GM18498 (cell line): ENCODE measurements around the gene PRPS1.
"Not testable (repeated sequence)": the region's sequence is repeated elsewhere in the genome, so short reads cannot be mapped to it uniquely, and the experiment has no call there.

Experiments used
- ATAC-seq: cut with Tn5 transposase; IDR thresholded peaks from one replicate; pipeline ENCODE4 v1.9.1; 2021; ENCODE audit warnings: mild to moderate bottlenecking, moderate library complexity; ENCODE audit not compliant: unreplicated experiment

Gene PRPS1

DNA sequence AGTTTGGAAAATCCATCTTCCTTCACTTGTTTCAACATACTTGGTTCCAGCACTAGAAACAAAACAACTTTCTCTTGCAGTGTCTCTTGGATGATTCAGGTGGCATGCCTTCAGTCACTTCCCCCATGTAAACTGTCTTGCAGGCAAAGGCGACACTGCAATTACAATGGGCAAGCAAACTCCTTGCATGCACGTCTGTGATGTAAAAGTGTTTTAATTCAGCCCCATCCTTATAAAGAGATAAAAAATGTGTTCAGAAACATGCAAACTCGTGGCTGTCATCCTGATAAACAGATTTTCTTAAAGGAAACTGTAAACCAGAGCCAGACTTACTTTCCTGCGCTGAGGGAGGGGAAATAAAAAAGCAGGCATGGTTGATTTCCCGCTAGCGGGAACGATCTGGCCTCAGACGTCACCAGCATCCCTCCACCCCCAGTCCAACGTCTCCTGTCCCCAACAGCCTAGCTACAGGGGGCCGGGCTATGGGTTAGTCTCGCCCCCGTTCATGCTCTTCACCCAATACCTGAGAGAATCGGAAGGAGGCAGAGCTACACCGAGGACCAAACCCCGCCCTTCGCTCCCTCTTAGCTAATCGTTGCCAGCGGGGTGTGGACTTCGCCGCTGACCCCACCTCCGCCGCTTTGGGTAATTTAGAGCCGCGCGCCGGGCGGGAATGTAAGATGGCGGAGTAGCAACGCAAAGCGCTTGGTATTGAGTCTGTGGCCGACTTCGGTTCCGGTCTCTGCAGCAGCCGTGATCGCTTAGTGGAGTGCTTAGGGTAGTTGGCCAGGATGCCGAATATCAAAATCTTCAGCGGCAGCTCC lies at the start of gene PRPS1:
PRPS1 (plus strand) TSS at position 673 of the 824 bp plus-strand sequence; CDS start at position 792, 119 bp downstream.
- peak; percentile 100 for ATAC-seq

DNA sequence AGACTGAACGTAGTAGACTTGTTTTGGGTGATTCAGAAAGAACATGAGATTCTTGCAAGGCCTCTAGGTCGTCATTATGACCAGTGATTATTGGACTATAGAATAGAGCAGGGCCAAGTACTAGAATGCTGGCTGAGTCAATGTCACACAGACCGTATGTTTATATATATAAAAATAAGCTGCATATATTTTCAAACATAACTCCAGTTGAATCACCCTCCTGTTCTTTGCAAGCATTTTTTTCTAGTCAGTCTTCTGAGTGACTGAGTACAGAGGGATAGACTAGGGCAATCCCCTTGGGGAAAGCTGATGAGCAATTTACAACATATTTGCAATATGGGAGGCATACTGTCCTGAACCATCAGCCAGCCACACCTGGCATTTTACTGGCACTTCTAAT lies 48.4 kb upstream of the PRPS1 start:
- ATAC-seq: no peak

DNA sequence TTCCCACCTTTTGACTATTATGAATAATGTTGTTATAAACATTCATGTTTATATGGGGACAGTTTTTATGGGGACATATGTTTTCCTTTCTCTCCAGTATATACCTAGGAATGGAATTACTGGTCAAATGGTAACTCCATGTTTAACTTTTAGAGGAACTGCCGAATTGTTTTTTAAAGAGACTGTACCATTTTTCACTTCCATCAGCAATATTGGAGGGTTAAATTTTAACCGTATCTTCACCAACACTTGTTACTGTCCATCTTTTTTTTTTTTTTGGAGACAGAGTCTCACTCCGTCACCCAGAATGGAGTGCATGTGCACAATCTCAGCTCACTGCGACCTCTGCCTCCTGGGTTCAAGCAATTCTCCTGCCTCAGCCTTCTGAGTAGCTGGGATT lies 46.4 kb upstream of the PRPS1 start:
- ATAC-seq: no peak

DNA sequence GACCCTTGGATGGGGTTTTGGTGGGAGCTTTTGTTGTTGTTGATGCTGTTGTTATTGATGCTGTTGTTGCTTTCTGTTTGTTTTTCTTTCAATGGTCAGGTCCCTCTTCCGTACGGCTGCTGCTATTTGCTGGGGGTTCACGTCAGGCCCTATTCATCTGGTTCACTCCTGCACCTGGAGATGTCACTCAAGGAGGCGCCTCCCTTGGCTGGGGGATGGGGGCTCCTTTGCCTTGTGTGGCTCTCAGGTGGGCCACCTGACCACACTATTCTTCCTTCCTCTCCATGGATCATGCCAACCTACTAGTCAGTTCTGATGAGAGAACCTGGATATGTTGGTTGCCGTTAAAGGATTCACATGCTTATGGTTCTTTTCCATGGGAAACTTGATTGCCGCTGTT lies 39.1 kb upstream of the PRPS1 start:
- ATAC-seq: no peak

DNA sequence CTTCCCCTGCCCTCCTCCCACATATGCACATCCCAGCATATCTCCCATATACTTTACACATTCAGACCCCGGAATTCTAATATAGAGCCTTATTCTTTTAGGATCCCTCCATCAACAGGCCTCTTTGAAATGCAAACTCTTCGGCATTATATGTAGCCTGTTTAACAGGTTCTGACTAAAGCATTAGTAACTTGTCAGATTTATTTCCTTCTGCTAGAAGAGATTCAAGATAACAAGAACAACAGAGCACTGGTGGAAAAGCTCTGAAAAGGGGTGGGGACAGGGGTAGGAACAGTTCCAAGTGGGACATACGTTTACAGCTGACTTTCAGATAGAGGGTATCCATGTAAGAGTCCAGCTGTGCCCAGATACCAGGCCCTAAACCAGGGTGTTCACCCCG lies 31.7 kb upstream of the PRPS1 start:
- ATAC-seq: no peak

DNA sequence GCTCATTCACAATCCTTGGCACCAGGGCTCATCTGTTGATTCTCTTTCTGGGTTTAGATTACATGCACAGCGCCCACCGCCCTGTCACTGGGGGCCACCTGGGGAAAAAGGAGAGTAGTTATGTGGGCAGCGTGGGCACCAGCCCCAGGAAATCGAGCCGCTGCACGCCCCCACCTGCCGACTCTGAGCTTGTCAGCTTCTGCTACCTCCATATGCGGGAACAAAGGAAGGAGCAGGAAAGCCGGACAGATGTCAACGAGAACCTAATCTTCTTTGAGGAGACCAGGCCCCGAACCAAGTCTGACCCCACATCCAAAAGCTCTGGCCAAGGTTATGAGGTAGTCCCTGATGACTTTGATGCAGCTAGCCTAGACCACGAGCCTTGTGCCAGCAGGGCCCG lies 31.0 kb upstream of the PRPS1 start:
- ATAC-seq: no peak

DNA sequence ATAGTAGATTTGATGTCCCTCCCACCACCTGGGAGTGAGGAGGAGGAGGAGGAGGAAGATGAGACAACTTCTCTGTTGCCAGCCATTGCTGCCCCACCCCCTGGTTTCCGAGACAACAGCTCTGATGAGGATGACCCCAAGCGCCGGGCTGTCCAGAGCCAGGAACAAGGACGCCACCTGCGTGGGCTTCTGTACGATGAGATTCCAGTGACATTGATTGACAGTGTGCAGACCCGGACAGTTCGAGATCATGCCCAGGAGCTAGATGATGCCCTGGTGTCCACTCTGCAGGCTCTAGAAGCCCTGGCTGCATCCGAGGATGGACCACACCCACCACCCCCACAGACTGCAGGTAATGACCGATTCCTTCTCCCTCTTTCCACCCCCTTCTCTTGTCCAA lies 30.5 kb upstream of the PRPS1 start:
- ATAC-seq: no peak

DNA sequence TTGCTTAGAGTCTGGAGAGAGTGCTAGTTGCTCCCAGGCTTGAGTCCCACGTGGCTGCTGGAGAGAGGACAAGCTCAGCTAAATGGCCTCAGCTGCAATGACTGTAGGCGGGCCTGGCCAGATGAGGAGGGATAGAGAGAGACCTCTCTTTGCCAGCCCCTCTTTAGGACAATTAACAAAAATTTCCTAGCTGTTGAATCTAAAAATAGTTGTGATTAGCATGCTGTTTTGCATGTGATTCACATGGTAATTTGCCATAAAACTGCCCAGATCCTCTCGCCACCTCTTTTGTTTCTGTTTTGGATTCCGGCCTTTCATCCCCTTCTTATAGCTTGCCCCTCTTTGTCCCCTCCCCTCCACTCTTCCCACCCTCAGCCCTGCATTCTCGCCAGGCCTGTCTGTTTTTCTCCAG lies 28.9 kb upstream of the PRPS1 start:
- no peak for ATAC-seq

DNA sequence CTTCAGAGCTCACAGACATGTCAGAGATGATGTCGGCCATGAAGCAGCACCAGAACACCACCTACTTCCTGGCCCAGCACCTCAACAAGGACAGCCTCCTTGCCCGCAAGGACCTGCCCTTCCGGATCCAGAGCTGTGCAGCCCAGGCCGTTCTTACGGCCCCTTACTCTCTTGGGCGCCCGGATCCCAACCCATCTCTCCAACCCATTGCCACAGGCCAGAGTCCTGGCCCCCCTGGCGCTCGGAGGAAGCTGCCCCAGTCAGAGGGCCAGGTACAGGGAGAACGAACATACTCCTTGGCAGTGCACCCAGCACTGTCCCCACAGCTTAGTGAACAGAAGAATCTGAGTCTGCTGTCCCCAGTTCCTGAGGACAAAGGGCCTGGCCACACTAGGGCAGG lies 27.9 kb upstream of the PRPS1 start:
- no peak for ATAC-seq

DNA sequence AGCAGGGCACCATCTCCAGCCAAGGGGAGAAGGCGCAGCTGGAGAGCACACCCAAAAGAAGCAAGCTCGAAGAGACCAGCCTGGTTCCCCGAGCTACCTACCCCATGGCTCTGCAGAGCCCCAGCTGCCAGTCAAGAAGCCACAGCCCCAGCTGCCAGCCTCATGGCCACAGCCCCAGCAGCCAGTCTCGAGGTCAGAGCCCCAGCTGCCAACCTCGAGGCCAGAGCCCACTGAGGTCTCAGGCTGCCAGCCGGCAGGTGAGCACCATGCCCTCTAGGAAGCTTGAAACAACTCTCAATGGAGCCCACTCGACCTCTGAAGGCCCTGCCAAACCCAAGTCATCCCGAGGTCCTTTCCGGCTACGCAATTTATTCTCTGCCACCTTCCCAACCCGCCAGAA lies 27.0 kb upstream of the PRPS1 start:
- ATAC-seq: no peak

DNA sequence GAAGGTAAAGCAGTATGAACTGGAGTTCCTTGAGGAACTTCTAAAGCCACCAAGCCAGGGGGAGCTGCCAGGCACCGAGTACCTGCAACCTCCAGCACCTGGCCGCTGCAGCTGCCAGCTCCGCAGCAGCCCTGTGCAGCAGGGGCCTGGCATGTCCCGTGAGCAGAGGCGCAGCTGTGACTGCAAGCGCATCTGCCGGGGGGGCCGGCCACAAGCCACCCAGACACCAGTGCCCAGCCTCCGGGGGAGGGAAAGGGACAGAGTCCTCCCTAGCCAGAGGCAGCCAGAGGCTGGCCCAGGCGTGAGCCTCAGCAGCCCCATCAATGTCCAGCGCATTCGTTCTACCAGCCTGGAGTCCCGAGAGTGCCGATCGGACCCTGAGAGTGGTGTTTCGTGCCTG lies 26.6 kb upstream of the PRPS1 start:
- ATAC-seq: no peak

DNA sequence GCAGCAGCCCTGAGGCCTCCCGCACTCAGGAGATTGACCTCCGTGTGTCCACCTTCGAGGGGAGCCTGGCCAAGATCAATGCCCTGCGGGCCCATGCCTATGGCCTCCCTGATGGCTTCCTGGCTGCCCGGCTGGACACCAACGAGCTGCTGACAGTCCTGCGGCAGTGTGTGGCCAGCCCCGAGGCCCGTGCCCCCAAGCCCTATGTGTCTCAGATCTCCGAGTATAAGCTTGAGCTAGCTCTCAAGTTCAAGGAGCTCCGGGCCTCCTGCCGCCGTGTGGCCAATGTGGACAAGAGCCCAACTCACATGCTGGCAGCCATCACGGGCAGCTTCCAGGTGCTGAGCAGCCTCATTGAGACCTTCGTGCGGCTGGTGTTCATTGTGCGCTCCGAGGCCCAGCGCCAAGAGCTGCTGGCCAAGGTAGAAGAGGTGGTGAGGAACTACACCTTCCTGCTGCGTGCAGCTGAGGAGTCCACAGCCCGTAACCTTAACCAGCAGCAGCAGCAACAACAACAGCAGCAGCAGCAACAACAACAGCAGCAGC lies 25.5 kb upstream of the PRPS1 start:
- ATAC-seq: no peak

DNA sequence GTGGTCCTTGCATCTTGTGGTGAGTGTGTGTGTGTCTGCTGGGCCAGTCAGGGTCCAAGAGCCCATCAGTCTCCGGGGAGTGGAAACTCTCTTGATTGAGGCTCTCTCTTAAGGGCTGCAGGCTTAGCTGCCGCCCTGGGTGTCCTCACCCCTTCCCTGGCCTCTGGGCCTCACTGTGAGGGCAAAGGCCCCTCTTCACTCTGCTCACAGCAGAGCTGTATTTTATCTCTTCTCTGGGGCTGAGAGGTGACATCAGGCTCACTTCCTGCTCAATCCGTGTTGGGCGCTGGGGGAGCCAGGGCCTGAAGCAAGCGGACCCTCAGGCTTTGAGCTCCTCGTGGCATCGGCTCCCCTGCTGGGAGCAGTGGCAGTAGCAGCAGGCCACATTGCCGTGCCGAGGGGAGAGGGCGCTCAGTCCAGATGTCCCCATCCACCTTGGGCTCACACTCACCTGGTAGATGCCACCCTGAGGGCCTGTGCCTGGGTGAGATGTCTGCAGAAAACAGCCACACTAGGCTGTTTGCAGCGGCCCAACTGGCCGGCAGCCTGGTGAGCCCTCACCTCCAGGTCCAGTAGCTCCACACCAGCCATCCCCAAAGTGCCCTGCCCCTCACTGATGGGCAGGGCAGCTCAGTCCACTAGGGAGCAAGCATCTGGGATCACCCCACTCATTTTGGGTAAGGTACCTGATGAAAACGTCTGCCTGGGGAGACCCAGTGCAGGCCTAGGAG lies 24.7 kb upstream of the PRPS1 start:
- ATAC-seq: no peak

DNA sequence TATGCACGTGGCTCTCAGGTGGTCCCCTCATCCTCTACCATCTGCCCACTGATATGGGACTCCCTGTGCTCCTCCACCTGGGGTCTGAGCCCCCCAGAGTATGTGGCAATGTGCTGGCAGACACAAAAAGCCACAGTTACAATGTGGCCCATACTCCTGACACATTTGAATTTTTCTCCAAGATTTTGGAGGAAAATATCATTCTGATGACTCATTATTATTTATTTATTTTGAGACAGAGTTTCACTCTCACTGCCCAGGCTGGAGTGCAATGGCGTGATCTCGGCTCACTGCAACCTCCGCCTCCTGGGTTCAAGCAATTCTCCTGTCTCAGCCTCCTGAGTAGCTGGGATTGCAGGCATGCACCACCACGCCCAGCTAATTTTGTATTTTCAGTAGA lies 19.2 kb upstream of the PRPS1 start:
- not testable (repeated sequence) for ATAC-seq

DNA sequence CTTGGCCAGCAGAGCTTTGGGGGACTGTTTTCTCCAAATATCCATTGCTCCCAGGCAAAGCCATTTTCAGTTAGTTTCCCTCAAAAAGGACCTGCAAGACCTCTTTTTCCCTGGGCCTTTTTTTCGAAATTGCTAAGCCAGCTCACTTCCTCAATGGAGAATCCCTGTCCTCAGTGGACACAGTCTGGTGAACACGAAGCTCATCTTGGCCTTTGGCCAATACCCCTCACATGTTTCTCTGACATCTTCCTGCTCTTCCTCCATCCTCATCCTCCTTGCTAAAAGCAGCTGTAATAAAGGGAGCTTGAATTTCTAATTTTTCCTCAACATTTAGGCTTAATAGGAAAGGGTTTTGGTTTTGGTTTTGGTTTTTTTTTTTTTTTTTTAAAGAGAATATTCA lies 17.6 kb upstream of the PRPS1 start:
- no peak for ATAC-seq

DNA sequence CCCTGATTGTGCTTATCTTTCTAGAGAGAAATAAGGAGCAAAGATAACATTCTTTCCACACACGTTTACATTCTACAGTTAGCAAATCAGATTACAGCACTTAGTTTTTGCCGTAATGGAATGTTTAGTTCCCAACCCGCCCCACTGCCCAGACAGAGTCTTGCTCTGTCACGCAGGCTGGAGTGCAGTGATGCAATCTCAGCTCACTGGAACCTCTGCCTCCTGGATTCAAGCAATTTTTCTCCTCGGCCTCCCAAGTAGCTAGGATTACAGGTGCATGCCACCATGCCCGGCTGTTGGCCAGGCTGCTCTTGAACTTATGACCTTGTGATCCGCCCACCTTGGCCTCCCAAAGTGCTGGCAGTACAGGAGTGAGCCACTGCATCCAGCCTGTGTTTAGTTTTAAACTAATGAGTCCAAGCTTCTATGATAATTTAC lies 8.4 kb upstream of the PRPS1 start:
- ATAC-seq: no peak

DNA sequence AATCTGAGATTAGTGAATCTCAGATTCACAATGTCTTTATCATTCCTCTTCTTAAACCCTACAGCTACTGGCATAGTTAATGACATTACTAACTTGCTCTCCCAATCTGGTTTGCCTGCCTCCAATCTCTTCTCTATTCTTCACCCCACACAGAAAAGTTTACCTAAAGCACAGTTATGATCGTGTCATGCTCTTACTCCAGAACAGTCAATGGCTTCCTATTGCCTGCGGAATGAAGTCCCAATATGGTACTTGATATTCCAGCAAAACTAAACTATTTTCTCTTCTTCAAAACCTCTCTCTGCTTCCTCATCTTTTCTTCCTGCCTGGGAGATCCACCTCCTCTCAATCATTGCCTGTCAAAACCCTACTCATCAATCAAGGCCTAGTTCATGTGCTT lies 3.4 kb upstream of the PRPS1 start:
- ATAC-seq: no peak

DNA sequence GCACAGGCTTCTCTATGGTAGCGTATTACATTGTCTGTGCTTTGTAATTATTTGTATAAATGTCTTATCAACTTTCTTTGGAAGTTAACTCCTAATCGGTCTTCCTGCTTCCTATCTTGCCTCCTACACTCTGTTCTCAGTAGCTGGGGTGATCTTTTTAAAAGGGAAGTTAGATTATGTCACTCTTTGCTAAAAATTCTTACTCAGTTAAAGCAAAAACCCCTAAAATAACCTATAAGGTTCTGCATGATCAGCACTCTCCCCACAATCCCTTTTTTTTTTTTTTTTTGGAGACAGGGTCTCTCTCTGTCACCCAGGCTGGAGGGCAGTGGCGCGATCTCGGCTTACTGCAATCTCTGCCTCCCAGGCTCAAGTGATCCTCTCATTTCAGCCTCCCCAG lies 2.6 kb upstream of the PRPS1 start:
- ATAC-seq: no peak

DNA sequence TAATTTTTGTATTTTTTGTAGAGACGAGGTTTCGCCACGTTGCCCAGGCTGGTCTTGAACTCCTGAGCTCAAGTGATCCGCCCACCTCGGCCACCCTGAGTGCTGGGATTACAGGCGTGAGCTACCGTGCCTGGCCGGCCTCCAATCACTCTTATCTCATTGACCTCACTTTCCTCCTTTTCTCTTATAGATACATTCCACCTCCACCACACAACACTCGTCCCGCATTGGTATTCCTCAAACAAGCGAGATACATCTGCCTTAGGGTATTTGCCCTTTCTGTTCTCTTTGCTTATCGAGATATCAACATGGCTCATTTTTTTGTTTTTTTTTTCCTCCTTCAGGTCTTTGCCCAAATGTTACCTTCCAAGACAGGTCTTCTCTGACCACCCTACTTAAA lies 1.8 kb upstream of the PRPS1 start:
- ATAC-seq: no peak

DNA sequence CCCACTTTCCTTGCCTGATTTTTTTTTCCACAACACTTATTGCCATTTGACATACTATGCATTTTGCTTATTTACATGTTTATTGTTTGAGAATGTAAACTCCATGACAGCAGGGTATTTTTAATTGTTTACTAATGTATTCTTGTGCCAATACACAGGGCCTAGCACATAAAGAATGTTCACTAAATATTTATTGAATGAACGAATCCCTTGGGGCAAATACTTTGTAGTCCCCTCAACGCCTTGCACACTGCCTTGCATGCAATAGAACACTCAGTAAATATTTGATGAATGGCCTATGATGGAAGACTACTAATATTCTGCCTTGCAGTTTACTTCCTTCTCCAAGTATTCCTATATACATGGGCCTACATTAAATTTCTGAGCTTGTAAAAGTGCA lies 1.4 kb upstream of the PRPS1 start:
- no peak for ATAC-seq

DNA sequence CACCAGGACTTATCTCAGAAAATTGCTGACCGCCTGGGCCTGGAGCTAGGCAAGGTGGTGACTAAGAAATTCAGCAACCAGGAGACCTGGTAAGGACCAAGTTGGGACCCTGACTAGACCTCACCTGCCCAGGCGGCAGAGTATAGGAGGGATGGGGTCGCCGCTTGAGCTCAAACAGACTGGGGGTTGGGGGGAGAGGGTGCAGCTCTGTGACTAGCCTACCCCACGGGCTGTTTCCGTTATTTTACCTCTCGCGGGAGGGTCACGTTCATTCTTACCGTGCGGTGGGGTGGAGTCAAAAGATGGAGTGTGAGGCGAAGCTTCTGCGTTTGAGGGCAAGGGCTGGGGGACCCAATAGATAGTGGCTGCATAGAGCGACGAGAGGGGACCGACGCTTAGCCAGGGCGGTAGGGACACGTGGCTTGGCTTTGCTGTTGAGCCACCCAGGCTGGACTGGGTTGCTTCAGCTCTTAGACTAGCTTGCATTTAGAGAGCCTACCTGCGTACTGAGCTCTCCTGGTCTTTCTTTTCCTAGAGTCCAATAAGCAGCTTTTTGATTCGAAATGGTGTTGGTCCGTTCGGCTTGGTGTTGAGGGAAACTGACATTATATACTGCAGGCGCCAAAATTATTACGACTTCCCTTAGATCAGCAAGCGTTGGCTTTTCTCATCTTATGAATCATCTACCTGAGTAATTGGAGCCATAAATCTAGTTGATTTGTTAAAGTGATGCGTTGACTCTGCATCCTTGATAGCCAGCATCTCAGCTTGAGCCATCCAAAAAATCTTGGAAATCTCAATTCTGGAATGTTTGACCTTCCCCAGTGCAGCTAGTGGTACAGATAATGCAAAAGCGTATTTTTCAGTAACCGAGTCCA lies 591 bp downstream of the PRPS1 start:
- peak; percentile 45 for ATAC-seq
